Suprapubic skin (tissue), 4 donors: ENCODE results near the gene SRSF4. TPM values are rescaled to one million over a fixed set of nuclear protein-coding genes. Genes with fewer than 3 reads are reported as not detected.

Source experiments
- DNase-seq, 2 donors: peaks; one replicate each; pipeline ENCODE4 v3.0.0-alpha.2; 2019; ENCODE audit warnings: low spot score in 2 of 2
- H3K27ac ChIP-seq: fragments of 200-600 bp; sonication (generic); one replicate; pipeline ENCODE4 v1.5.1; 2019
- H3K27me3 ChIP-seq: fragments of 200-600 bp; sonication (generic); one replicate; pipeline ENCODE4 v1.5.1; 2019
- H3K36me3 ChIP-seq: fragments of 200-600 bp; sonication (generic); one replicate; pipeline ENCODE4 v1.5.1; 2019
- H3K4me1 ChIP-seq: fragments of 200-600 bp; sonication (generic); one replicate; pipeline ENCODE4 v1.5.1; 2019
- H3K4me3 ChIP-seq: fragments of 200-600 bp; sonication (generic); one replicate; pipeline ENCODE4 v1.5.1; 2019; ENCODE audit warnings: mild to moderate bottlenecking
- H3K9me3 ChIP-seq: fragments of 200-600 bp; sonication (generic); one replicate; pipeline ENCODE4 v1.5.1; 2019
- EP300 ChIP-seq: sonication (generic); formaldehyde crosslinking; IDR thresholded peaks from one replicate; pipeline ENCODE4 v1.6.1; 2017; ENCODE audit warnings: antibody characterized with exemption
- POLR2A ChIP-seq, 2 donors: fragments of 450-650 bp; IDR thresholded peaks; one replicate each; pipeline ENCODE4 v1.6.1; 2017; ENCODE audit warnings: antibody characterized with exemption in 2 of 2, mild to moderate bottlenecking in 2 of 2, moderate library complexity in 2 of 2
- POLR2AphosphoS5 ChIP-seq, 3 donors: sonication (generic); formaldehyde crosslinking; IDR thresholded peaks; one replicate each; pipeline ENCODE4 v1.6.1; 2017; ENCODE audit warnings: antibody characterized with exemption in 3 of 3
- WGBS: methylation state at CpG from one replicate; pipeline ENCODE4 v1.1.5; 2018; 5-methylcytosine and 5-hydroxymethylcytosine counted together
- total RNA-seq, 4 donors: library from RNA; depleted of rRNA; stranded (reverse); fragments of >200 nt; gene quantifications; one replicate each; pipeline ENCODE4 v1.1.0, GENCODE V29; 2016
- TF ChIP-seq, protein P1 (sequence below), 2 donors: fragments of 200-600 bp in 1 of 2; fragments of 450-650 bp in 1 of 2; sonication (generic) in 1 of 2; IDR thresholded peaks; one replicate each; pipeline ENCODE4 v1.5.1; 2016 to 2019; ENCODE audit warnings: antibody characterized with exemption in 2 of 2, mild to moderate bottlenecking in 1 of 2, moderate library complexity in 1 of 2

SRSF4 gene
- total RNA-seq, 4 donors from 2014 or later, result 45.7 to 86.1 (median 60.5) TPM

DNA sequence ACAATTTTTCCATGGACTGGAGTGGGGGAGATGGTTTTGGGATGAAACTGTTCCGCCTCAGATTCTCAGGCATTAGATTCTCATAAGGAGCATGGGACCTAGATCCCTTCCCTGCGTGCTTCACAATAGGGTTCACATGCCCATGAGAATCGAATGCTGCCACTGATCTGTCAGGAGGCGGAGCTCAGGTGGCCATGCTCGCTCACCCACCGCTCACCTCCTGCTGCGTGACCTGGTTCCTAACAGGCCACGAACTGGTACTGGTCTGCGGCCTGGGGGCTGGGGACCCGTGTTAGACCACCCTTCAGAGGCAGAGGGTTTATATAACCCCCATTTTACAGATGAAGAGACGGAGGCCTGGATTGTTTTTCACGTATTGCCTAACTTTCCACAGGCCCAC, 16.3 kb upstream of the SRSF4 start:
- DNase-seq, result no peak
- H3K36me3 ChIP-seq, result peaks cover 74% of the 10 kb centered on the region
- no peak overlapping the region for H3K27ac ChIP-seq
- peaks cover 12% of the 10 kb centered on the region for H3K4me1 ChIP-seq
- no peaks in the 10 kb centered on the region for H3K9me3 ChIP-seq
- TF ChIP-seq, protein P1, sequence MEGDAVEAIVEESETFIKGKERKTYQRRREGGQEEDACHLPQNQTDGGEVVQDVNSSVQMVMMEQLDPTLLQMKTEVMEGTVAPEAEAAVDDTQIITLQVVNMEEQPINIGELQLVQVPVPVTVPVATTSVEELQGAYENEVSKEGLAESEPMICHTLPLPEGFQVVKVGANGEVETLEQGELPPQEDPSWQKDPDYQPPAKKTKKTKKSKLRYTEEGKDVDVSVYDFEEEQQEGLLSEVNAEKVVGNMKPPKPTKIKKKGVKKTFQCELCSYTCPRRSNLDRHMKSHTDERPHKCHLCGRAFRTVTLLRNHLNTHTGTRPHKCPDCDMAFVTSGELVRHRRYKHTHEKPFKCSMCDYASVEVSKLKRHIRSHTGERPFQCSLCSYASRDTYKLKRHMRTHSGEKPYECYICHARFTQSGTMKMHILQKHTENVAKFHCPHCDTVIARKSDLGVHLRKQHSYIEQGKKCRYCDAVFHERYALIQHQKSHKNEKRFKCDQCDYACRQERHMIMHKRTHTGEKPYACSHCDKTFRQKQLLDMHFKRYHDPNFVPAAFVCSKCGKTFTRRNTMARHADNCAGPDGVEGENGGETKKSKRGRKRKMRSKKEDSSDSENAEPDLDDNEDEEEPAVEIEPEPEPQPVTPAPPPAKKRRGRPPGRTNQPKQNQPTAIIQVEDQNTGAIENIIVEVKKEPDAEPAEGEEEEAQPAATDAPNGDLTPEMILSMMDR (IDR thresholded peaks at IDR 0.05), result no peak
- no peak for TF ChIP-seq POLR2A (IDR thresholded peaks at IDR 0.05)
- no peak for TF ChIP-seq EP300
- no peak for TF ChIP-seq POLR2AphosphoS5 (IDR thresholded peaks at IDR 0.05)
- no peak overlapping the region for H3K4me3 ChIP-seq
- H3K27me3 ChIP-seq, result no peaks in the 10 kb centered on the region
- WGBS, result 97% methylated on average over 6 of the region's 12 CpGs

DNA sequence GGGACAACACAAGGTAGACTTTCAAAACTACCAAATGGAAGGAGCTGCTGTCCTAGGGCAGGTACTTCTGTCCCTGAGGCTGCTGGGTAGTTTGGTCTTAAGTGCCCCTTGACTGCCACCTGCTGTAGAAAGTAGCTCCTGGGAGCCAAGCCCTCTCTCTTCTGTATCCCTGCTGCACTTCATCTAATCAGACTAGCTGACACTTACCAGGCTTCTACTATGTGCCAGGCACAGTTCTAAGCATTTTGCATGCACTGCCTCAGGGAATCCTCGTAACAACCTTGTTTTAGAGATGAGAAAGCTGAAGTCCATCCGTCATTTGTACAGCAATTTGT, 15.9 kb upstream of the SRSF4 start:
- Histone ChIP-seq H3K9me3 (no peaks in the 10 kb centered on the region), H3K4me3 (no peak overlapping the region), H3K36me3 (peaks cover 75% of the 10 kb centered on the region), H3K27me3 (no peaks in the 10 kb centered on the region), H3K27ac (no peak overlapping the region), H3K4me1 (peaks cover 9% of the 10 kb centered on the region)
- DNase-seq, result no peak
- TF ChIP-seq POLR2AphosphoS5 (IDR thresholded peaks at IDR 0.05), result no peak
- TF ChIP-seq, protein P1 (IDR thresholded peaks at IDR 0.05), result peak in 1 of 2 donors; percentile 18
- WGBS, result 100% methylated on average over 2 of the region's 2 CpGs

DNA sequence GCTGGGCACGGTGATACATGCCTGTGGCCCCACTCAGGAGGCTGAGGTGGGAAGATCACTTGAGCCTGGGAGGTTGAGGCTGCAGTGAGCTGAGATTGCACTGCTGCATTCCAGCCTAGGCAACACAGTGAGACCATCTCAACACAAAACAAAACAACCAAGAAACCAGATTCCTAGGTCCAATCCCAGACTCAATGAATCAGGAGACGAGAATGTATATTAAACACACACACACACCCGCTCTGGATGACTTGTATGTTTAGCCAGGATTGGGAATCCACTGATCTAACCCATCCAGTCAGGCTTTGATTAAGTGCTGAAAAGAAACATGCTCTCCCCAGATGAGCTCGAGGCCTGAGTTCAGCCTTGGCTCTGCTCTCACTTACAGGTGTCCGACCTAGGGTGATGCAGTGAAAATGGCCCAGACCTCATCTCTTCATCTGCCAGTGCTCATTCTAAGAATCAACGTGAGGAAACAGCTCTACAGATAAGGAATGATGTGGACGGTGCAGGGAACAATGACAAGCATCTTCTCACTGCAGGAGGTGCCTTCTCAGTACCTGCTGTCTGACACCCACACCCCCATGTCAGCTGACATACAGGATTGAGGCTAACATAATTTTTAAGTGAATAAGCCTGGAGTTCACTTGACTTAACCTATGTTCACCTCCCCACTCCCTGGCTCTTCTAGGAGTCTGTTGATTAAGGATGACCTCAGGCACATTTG, 15.3 kb upstream of the SRSF4 start:
- WGBS, result 75% methylated on average over 6 of the region's 7 CpGs
- DNase-seq, result no peak
- no peak for TF ChIP-seq POLR2AphosphoS5 (IDR thresholded peaks at IDR 0.05)
- TF ChIP-seq EP300, result no peak
- TF ChIP-seq, protein P1 (IDR thresholded peaks at IDR 0.05), result no peak
- no peak for TF ChIP-seq POLR2A (IDR thresholded peaks at IDR 0.05)
- Histone ChIP-seq H3K27ac (no peak overlapping the region), H3K9me3 (no peaks in the 10 kb centered on the region), H3K4me1 (peaks cover 4% of the 10 kb centered on the region), H3K36me3 (peaks cover 79% of the 10 kb centered on the region), H3K4me3 (no peak overlapping the region), H3K27me3 (no peaks in the 10 kb centered on the region)

DNA sequence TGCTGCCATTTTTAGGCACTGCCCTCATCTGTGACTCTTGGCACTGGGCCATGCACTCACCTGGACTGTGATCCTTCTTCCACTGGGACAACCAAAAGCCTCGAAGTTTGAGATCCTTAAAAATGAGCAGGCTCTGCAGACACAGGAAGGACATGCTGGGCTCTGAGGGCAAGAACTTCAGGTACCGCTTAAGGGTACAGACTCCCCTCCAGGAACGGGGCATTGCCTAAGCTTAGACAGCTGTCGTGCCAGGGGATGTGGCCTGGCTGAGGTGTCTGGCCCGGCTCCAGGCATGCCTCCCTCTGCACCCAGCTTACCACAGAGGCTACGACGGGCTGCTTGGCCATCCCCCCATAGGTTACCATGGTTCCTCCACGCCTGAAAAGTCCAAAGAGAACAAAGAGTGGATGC, 14.2 kb upstream of the SRSF4 start:
- Histone ChIP-seq H3K27ac (no peak overlapping the region), H3K36me3 (peaks cover 75% of the 10 kb centered on the region), H3K4me3 (no peak overlapping the region), H3K4me1 (no peaks in the 10 kb centered on the region), H3K27me3 (no peaks in the 10 kb centered on the region), H3K9me3 (no peaks in the 10 kb centered on the region)
- no peak for DNase-seq
- WGBS, result 72% methylated on average over 4 of the region's 8 CpGs
- TF ChIP-seq POLR2AphosphoS5 (IDR thresholded peaks at IDR 0.05) (no peak), POLR2A (IDR thresholded peaks at IDR 0.05) (no peak), EP300 (no peak)
- TF ChIP-seq, protein P1 (IDR thresholded peaks at IDR 0.05), result no peak

DNA sequence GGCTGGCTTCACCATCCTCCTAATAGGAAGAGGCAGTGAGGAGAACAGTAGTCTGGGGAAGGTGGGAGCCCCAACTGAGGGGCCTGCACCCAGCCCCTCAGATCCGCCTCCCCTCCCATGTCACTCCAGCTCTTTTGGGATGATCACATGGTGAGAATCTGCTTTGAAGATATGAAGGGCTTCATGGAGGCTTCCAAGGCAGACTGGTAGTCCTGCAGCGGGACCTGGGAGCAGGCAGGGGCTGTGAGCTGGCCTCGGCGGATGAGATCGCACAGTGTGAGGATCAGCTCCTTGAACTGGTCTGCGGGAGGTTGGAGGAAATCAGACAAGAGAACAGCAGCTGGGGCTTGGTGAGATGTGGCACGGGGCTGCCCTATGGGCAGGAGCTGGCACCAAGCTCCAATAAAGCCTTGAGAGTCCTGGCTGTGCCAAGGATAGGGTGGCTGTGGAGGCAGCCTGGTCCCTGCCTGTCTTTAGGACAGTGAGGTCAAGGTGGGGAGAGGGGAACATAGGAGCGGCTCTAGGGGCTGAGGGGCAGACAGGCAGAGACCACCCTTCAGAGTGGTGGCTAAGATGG, 12.3 kb upstream of the SRSF4 start:
- TF ChIP-seq EP300, result no peak
- TF ChIP-seq, protein P1 (IDR thresholded peaks at IDR 0.05), result no peak
- no peak for TF ChIP-seq POLR2A (IDR thresholded peaks at IDR 0.05)
- no peak for TF ChIP-seq POLR2AphosphoS5 (IDR thresholded peaks at IDR 0.05)
- 97% methylated on average over 8 of the region's 8 CpGs for WGBS
- no peak for DNase-seq
- peaks cover 55% of the 10 kb centered on the region for H3K36me3 ChIP-seq
- H3K9me3 ChIP-seq, result no peaks in the 10 kb centered on the region
- H3K27me3 ChIP-seq, result no peaks in the 10 kb centered on the region
- H3K4me3 ChIP-seq, result no peak overlapping the region
- no peak overlapping the region for H3K27ac ChIP-seq
- no peaks in the 10 kb centered on the region for H3K4me1 ChIP-seq
